Transverse colon (tissue), 4 donors: Measurements from ENCODE around the gene GAS2L1.

Experiments
- EP300 ChIP-seq: sonication (generic); formaldehyde crosslinking; IDR thresholded peaks from one replicate; pipeline ENCODE4 v1.6.1; 2017; ENCODE audit warnings: antibody characterized with exemption, low read depth
- POLR2A ChIP-seq: fragments of 450-650 bp; IDR thresholded peaks from one replicate; pipeline ENCODE4 v1.6.1; 2016; ENCODE audit warnings: antibody characterized with exemption, mild to moderate bottlenecking, moderate library complexity
- POLR2AphosphoS5 ChIP-seq, 3 donors: sonication (generic); formaldehyde crosslinking; IDR thresholded peaks; one replicate each; pipeline ENCODE4 v1.6.1; 2016; ENCODE audit warnings: antibody characterized with exemption in 3 of 3
- TF ChIP-seq, protein P1 (sequence below), 5 experiments: fragments of 200-600 bp in 3 of 5; fragments of 450-650 bp in 2 of 5; sonication (generic) in 3 of 5; IDR thresholded peaks; 1 replicate in 2 of 5; 2 replicates in 3 of 5; pipeline ENCODE4 v1.5.1; 2016 to 2017; ENCODE audit warnings: antibody characterized with exemption in 5 of 5, inconsistent platforms in 3 of 5, mild to moderate bottlenecking in 2 of 5, moderate library complexity in 1 of 5

DNA sequence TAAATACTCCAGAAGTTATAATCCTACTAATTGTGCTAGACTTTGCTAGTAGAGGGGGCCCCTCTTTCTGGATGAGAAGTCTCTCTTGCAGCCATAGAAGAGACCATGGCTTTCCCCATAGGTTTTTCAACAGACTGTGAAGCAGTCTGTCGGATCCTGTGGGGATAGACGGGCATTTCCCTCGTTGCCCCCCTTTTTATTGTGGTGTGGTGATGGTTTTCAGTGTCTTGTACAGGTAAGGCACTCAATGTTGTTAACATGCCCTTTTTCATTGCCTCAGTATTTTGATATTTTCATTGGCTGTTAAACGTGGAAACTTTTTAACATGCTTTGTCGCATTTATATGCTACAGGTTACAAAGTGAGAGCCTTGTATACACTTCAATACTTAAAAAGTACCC is 16.4 kb upstream of the GAS2L1 start:
- TF ChIP-seq EP300 (no peak), POLR2A (no peak), POLR2AphosphoS5 (IDR thresholded peaks at IDR 0.05) (no peak)
- TF ChIP-seq, protein P1, sequence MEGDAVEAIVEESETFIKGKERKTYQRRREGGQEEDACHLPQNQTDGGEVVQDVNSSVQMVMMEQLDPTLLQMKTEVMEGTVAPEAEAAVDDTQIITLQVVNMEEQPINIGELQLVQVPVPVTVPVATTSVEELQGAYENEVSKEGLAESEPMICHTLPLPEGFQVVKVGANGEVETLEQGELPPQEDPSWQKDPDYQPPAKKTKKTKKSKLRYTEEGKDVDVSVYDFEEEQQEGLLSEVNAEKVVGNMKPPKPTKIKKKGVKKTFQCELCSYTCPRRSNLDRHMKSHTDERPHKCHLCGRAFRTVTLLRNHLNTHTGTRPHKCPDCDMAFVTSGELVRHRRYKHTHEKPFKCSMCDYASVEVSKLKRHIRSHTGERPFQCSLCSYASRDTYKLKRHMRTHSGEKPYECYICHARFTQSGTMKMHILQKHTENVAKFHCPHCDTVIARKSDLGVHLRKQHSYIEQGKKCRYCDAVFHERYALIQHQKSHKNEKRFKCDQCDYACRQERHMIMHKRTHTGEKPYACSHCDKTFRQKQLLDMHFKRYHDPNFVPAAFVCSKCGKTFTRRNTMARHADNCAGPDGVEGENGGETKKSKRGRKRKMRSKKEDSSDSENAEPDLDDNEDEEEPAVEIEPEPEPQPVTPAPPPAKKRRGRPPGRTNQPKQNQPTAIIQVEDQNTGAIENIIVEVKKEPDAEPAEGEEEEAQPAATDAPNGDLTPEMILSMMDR (IDR thresholded peaks at IDR 0.05): no peak
